ENCODE measurements around the gene TMEM143. TPM values are rescaled to one million over a fixed set of nuclear protein-coding genes. Genes with fewer than 3 reads are reported as not detected.
"Not testable (repeated sequence)": the region's sequence is repeated elsewhere in the genome, so short reads cannot be mapped to it uniquely, and the experiment has no call there.

Gene TMEM143
- total RNA-seq, 1 donor from 2014 or later, result 19.0 TPM

- ATAC-seq (peak; percentile 69), DNase-seq (ENCODE audit: low spot score) (peak; percentile 88)
Observed at GRCh38 chr19:48332662-48333466, 30.9 kb downstream of the TMEM143 start.

DNA sequence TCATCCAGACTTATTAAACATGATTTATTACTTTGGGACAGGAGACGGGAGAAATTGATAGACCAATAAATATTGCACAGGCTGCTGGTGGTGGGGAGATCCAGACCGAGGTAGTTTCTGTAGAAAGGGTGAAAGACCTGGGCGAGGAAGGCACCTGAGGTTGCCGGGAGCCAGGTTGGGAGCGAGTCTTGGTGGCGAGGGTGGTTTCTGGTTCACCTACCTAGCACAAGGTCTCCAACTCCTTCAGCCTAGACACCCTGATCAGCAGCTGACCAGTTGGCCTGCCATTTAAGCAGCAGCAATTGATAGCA is 31.4 kb downstream of the TMEM143 start:
- ATAC-seq (no peak), DNase-seq (ENCODE audit: low spot score) (no peak)

- peak; percentile 82 for DNase-seq (ENCODE audit: low spot score)
- peak; percentile 82 for ATAC-seq
Observed at GRCh38 chr19:48330012-48330681, 33.6 kb downstream of the TMEM143 start.

GRCh38 chr19:48329167-48329891 is 34.4 kb downstream of the TMEM143 start:
- DNase-seq (ENCODE audit: low spot score) (no peak), ATAC-seq (no peak)

DNA sequence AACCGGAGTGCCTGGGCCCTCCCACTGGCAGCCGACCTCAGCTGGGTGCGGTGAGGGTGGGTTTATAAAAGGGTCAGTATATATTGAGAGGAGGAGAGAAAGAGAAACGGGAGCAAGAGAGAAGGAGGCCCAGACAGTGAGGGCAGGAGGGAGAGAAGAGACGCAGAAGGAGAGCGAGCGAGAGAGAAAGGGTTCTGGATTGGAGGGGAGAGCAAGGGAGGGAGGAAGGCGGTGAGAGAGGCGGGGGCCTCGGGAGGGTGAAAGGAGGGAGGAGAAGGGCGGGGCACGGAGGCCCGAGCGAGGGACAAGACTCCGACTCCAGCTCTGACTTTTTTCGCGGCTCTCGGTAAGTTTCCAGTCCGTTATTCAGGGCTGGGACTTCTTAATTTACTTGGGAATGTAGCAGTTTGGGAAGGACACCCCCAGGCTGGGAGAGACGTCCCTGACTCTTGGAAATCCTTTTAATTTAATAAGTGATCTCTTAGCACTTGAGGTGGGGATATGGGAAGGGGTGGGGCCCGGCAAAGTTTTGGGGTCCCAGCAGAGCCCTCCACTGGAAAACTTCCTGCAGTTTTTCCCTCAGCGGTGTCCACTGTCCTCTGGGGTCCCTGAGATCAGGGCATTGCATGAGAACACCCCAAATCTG is 38.4 kb downstream of the TMEM143 start, which contains the start of gene EMP3:
Gene EMP3 (plus strand): TSS at position 288 of the 646 bp plus-strand sequence. CDS start 1,293 bp downstream, outside the sequence.
- ATAC-seq (no peak), DNase-seq (ENCODE audit: low spot score) (no peak)

DNA sequence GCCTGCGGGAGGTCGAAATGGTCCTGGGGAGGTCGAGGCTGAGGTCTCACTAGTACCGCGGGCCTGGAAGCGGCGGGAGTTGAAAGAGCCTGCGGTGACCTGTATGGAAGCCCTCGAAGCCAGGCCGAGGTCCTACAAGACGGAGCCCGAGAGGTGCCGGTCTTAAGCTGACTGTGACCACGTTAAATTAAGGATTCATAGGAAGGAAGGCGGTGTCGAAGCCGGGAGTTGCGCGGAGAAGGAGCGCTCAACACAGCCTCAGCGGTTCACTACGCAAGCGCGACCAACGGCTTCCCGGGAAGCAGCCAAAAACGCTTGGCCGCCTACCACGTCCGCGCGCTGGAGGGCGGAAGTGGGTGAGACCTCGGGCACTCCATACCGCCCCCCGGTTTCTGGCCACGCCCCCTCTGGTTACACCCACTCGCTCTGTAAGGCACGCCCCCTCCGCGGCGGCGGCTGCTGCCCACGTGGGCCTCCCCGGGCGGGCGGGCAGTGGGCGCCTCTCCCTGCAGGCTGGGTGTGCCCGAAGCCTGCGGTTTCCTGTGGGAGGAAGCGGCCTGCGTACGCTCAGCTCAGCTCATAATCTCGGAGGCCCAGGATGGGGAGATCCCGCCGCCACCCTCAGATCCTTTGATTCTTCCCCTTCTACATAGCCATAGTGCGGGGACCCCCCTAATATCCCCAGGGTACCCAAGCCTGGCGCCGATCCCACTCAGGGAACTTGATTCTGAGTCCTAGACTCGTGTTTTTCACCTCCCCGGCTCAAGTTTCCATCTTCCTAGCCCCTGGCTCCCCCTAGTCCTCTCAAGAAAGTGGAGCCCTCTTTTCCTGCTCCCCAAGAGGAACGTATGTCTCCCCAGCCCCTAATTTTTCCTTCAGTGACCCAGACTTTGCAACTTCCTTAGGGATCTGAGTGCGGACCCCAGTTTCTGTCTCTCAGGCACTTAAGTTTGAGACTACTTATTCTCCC is 41.8 kb downstream of the TMEM143 start:
- DNase-seq (ENCODE audit: low spot score) (peak; percentile 99), ATAC-seq (peak; percentile 89)

GRCh38 chr19:48321372-48321621 is 42.4 kb downstream of the TMEM143 start:
- ATAC-seq (peak; percentile 88), DNase-seq (ENCODE audit: low spot score) (peak; percentile 98)

- peak; percentile 78 for DNase-seq (ENCODE audit: low spot score)
- peak; percentile 56 for ATAC-seq
Observed at GRCh38 chr19:48319647-48320541, 43.8 kb downstream of the TMEM143 start.

DNA sequence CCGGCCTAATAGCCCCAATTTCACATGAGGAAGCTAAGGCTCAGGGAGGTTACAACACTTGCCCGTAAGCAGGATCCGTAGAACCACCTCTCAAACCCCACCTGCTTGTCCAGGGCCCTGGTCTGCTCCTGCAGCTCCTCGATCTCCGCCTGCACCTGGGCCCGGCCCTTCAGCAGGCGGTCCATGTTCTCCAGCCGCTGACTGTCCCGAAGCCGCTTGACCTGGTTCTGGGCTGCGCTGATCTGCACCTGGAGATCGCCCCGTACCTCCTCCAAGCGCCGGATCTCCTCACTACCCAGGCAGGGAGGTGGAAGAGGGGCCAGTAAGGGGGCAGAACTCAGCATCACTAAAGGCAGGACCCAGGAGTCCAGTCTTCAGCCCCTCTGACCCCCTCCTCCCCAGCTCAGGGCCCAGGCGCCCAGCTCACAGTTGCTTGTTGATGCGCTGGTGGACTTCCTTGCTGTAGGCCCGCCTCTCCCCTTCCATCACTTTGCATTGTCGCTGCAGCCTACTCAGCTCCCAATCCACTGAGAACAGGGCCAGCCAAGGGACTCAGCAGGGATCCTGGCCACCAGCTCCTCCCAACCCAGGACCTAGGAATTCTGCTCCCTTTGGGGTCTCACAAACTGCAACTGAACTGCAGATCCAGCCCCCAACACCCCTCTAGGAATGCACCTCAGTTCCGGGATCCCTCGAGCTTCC is 45.3 kb downstream of the TMEM143 start:
- DNase-seq (ENCODE audit: low spot score), result no peak
- no peak for ATAC-seq

DNA sequence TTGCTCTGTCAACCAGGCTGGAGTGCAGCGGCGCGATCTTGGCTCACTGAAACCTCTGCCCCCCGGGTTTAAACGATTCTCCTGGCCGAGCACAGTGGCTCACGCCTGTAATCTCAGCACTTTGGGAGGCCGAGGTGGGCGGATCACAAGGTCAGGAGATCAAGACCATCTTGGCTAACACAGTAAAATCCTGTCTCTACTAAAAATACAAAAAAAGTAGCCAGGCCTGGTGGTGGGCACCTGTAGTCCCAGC is 46.1 kb downstream of the TMEM143 start:
- not testable (repeated sequence) for ATAC-seq; DNase-seq (ENCODE audit: low spot score)

DNA sequence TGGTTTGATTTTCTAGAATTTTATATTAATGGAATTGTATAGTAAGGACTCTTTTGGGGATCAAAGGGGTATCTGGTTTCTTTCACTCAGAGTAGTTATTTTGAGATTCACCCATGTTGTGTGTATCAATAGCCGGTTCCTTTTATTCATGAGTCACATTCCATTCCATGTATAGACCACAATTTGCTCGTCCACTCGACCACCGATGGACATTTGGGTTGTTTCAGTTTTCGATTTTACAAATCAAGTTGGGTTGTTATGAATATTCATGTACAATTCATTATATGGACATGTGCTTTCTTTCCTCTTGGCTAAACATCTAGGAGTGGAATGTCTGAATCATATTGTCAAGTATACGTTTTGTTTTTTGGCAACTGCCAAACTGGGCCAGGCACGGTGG is 48.0 kb downstream of the TMEM143 start:
- DNase-seq (ENCODE audit: low spot score), result no peak
- ATAC-seq, result no peak

DNA sequence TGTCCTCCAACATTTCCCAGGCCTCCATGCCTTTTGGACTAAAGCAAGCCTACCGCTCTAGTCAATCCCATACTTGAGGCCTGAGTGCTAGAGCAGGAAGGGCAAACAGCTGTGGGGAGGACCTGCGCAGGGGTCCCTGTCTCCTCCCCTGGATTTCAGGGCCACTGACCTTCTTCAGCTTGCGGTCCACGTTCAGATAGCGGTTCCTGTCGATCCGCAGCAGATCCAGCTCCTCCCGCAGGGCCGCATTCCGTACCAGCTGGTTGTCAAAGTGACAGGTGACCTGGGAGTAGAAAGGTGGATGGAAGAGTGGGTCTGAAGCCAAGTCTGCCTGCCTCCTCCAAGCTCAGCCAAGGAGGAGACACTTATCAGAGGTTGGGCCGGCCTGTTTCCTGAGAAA is 52.4 kb downstream of the TMEM143 start:
- ATAC-seq (no peak), DNase-seq (ENCODE audit: low spot score) (no peak)

DNA sequence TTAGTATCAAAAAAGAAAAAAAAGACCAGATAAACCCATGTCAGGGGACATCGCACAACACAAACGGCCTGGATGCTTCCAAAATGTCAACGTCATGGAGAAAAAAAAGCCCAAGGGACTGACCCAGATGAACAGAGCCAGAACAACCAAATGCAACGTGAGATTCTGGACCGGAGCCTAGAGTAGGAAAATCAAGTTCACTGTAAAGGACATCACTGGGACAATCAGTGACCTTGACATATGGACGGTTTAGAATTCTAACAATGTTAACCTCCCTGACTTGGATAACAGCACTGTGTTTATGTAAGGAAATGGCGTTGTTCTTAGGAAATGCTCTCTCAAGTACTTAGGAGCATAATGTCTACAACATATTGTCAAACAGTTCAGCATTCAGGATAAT is 53.5 kb downstream of the TMEM143 start:
- peak; percentile 35 for ATAC-seq
- no peak for DNase-seq (ENCODE audit: low spot score)

- not testable (repeated sequence) for DNase-seq (ENCODE audit: low spot score); ATAC-seq
Observed at GRCh38 chr19:48309731-48310130, 54.0 kb downstream of the TMEM143 start.

- DNase-seq (ENCODE audit: low spot score), result no peak
- ATAC-seq, result no peak
Observed at GRCh38 chr19:48308631-48309586, 54.8 kb downstream of the TMEM143 start.

- ATAC-seq (no peak), DNase-seq (ENCODE audit: low spot score) (no peak)
Observed at GRCh38 chr19:48303866-48304265, 59.9 kb downstream of the TMEM143 start.

DNA sequence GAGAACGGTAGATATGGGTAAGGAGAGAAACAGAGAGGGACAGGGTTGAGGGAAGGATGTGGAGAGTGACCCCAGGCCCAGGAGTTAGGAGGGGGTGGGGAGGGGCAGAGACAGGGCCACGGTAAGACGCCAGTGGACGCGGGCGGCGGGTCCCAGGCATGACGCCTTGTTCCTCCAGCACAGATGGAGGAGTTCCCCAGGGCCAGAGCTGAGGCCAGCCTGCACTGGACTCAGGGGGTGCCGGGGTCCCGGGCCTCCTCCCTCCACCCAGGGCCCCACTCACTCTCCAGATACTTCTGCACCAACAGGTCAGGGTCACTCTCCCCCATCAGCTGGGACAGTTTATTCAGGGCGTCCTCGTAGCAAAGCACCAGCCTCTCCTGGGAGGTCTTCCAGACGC is 60.4 kb downstream of the TMEM143 start:
- no peak for ATAC-seq
- no peak for DNase-seq (ENCODE audit: low spot score)

DNA sequence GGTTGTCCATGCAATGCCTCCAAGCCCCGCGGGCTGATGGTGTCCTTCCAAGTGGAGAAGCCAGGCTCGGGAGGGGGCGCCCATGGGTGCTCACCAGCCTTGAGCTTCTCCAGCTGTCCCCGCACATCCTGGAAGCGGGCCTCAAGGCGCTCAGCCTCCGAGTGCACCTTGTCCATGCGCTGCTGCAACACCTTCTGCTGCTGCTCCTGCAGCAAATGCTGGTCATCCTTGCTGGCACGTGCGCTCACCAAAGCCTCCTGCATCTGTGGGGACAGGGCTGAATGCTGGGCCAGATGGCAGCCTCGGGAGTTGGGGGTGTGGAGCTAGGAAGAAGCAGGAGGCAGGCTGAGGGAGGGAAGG is 61.2 kb downstream of the TMEM143 start:
- no peak for DNase-seq (ENCODE audit: low spot score)

More for the DNA sequence above, 61.2 kb downstream of the TMEM143 start:
- no peak for ATAC-seq
